Measurements from ENCODE around the gene MAGEA9B.
"Not testable (repeated sequence)": the region's sequence is repeated elsewhere in the genome, so short reads cannot be mapped to it uniquely, and the experiment has no call there.

MAGEA9B gene, protein sequence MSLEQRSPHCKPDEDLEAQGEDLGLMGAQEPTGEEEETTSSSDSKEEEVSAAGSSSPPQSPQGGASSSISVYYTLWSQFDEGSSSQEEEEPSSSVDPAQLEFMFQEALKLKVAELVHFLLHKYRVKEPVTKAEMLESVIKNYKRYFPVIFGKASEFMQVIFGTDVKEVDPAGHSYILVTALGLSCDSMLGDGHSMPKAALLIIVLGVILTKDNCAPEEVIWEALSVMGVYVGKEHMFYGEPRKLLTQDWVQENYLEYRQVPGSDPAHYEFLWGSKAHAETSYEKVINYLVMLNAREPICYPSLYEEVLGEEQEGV

DNA sequence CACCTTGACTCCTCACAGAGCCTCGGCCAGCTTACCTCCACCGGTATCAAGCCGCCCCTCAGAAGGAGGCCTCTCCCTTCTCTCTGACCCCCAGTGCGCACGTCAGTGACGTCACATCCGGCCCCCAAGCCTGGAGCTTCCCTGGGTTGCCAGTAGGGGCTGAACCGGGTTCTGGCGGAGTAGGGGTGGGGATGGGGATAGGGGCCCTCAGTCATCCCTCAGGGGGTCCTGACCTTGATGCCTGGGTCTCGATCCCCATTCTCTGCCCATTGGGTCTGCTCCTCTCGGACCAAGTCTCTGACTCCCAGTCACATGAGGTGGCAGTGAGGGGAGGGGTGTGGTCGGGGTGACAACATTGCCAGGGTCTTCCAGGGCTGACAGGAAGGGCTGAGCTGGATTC is at the start of gene MAGEA9B:
MAGEA9B (minus strand) TSS at position 101 of the 400 bp plus-strand sequence. CDS start 4,280 bp downstream, outside the sequence.
- DNase-seq (ENCODE audit: low spot score); H3K27ac ChIP-seq; H3K4me3 ChIP-seq: not testable (repeated sequence)

DNA sequence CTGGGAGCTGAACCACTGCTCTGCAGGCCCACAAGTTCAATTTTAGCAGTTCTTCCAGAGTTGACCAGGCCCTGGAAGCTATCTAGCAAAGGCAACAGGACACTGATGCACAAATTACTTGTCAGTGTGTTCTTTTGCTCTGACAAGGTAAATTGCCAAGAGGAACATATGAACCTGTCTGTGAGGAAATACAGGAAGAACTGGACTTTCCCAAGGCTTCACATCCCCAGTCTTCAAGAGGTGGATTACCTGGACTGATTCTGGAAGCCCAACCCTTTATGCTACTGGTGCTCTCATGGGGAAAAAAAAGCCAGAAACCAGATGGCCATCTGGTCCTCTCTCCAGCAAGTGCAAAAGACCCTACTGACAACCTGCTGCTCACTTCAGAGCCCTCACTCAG is 46.3 kb upstream of the MAGEA9B start:
- no peak overlapping the region for H3K27ac ChIP-seq
- TF ChIP-seq, protein P1, sequence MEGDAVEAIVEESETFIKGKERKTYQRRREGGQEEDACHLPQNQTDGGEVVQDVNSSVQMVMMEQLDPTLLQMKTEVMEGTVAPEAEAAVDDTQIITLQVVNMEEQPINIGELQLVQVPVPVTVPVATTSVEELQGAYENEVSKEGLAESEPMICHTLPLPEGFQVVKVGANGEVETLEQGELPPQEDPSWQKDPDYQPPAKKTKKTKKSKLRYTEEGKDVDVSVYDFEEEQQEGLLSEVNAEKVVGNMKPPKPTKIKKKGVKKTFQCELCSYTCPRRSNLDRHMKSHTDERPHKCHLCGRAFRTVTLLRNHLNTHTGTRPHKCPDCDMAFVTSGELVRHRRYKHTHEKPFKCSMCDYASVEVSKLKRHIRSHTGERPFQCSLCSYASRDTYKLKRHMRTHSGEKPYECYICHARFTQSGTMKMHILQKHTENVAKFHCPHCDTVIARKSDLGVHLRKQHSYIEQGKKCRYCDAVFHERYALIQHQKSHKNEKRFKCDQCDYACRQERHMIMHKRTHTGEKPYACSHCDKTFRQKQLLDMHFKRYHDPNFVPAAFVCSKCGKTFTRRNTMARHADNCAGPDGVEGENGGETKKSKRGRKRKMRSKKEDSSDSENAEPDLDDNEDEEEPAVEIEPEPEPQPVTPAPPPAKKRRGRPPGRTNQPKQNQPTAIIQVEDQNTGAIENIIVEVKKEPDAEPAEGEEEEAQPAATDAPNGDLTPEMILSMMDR (IDR thresholded peaks at IDR 0.05), result no peak
- H3K4me3 ChIP-seq, result no peak overlapping the region

DNA sequence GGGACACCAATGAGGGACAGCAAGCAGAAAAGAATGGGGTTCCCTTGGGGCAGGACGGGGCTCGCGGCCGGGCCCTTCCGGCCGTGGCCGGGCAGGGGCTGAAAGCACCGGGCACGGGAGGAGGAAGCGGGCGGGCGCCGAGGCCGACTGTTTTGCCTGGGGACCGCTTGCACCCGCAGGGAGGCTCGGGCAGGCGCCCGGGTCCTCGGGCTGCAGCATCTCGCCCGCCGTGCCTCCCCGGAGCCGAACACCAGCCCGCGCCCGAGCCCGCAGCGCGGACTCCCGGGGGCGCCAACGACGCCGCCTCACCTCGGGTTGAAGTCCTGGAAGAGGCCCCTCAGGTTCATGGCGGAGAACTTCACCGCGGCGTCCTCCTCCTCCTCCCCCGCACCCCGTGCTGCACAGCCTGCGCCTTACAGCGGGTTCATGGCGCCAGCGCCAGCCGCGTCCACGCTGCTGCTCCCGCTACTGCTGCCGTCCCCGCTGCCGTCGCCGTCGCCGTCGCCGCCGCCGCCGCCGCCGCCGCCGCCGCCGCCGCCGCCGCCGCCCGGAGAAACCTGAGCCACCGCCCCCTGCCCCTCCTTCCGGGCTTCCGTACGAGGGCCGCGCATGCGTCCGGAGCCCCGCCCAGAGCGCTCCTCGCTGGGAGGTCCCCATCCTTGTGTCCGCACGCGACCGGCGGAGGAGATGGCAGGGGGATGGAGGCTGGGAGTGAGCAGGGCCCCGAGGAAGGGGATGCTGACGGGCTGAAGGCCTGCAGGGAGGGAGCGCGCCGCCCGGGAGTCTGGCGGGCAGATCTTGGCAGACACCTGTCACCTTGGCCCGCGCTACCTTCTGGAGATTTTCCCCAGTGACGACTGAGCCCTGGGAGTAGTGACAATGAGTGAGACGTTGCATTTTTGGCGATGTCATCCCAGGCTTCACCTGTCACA is 44.2 kb upstream of the MAGEA9B start, which contains the start of gene TMEM185A:
TMEM185A (minus strand) TSS at position 559 of the 932 bp plus-strand sequence; CDS start at position 347, 212 bp downstream.
- TF ChIP-seq, protein P1 (IDR thresholded peaks at IDR 0.05), result no peak
- no peak for DNase-seq (ENCODE audit: low spot score)
- Histone ChIP-seq H3K27ac (peak within 1 kb of the TSS; percentile 34 to 77), H3K4me3 (peak within 1 kb of the TSS; percentile 77)

More for the DNA sequence above, 46.3 kb upstream of the MAGEA9B start:
- DNase-seq (ENCODE audit: low spot score), result no peak

DNA sequence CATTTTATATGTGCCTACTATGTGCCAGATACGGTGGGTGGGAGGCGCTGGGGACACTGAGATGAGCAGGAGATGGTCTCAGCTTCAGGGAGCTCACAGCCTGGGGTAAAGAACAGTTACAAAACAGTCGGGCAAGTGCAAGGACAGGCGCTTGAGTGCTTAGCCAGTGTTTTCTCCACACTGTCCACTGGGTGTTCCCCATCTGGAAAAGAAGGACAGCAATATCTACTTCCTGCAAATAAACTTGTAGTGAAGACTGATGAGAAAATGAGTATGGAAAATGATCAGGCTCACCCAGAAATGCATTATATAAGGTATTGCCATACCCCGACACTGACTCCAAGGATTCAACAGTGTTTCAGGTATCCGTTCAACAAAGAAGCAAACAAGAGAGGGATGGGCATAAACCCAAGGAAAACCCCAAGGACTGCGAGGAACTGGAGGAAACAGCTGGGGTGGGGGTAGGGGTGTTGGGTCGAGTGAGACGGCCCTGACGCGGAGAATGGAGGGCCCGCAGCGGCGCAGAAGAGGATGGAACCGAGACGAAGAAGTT is 43.5 kb upstream of the MAGEA9B start:
- no peak for DNase-seq (ENCODE audit: low spot score)
- TF ChIP-seq, protein P1 (IDR thresholded peaks at IDR 0.05), result no peak
- H3K4me3 ChIP-seq, result peak overlapping the region; percentile 77
- peak overlapping the region; percentile 34 to 77 for H3K27ac ChIP-seq

DNA sequence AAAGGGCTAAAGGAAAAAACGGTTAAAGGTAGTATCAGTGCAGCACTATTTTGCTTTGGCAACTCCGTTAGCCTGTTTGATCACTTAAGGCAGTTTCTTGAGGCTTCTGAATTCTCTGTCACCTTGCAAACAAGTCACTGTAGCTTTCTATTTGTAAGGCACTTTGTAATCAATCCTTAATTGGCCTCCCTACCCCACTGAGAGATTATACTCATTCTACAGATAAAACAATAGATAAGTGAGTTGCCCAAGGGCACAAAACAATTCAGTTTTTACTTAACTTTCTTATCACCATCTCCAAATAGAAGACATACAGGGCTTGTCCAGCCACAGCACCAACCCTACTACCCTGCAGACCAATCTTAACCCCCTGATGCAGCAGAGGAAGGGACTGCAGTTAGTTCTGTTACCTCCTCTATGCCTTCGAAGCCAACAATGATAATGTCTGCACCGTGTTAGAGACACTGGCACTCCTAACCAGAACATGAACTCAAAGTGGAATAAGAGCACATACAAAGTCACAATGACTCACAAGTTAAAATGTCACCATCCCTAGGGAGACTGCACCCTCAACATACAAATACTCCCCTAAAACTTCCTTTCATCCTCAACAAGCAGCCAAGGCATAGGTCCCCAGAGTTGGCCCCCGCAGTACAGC is 42.6 kb upstream of the MAGEA9B start:
- DNase-seq (ENCODE audit: low spot score), result no peak
- TF ChIP-seq, protein P1 (IDR thresholded peaks at IDR 0.05), result no peak
- H3K4me3 ChIP-seq, result peak overlapping the region; percentile 77
- H3K27ac ChIP-seq, result peak overlapping the region in 1 of 2 donors; percentile 77

DNA sequence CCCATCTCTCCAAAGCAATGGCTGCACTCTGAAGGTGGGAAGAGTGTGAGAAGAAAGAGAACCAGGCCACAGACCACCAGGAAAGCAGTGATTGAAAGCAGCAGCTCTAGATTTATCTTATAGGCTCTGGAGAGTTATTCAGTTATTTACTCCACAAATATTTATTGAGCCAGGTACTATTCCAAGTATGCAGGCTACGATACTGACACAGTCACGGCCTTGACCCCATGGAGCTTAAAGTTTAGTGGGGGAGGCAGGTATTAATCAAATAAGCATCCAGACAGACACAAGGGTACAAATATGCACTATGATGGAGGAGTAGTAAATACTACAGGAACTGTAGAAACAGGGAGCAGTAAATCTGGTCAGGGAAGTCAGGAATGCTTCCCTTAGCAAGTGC is 41.5 kb upstream of the MAGEA9B start:
- H3K27ac ChIP-seq, result no peak overlapping the region
- DNase-seq (ENCODE audit: low spot score), result no peak
- TF ChIP-seq, protein P1 (IDR thresholded peaks at IDR 0.05), result no peak
- H3K4me3 ChIP-seq, result no peak overlapping the region

DNA sequence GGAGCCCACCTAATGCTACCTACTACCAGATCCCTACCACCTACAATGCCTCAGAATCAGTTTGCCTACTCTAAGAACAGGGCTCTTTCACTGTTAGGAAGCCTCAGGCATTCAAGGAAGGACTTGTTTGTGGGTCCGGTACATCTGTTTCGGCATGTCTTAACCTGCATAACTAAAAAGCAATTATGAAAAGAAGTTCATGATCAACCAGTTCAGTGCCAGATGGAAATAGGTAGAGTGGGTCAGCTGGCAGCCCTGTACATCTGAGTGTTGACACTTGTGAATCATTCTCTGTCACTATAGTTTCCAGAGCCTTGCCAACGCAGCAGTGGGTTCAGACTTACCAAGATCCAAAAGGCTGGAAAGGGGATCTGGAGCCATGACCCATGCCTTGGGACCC is 41.0 kb upstream of the MAGEA9B start:
- no peak overlapping the region for H3K4me3 ChIP-seq
- H3K27ac ChIP-seq, result no peak overlapping the region
- TF ChIP-seq, protein P1 (IDR thresholded peaks at IDR 0.05), result no peak
- no peak for DNase-seq (ENCODE audit: low spot score)

DNA sequence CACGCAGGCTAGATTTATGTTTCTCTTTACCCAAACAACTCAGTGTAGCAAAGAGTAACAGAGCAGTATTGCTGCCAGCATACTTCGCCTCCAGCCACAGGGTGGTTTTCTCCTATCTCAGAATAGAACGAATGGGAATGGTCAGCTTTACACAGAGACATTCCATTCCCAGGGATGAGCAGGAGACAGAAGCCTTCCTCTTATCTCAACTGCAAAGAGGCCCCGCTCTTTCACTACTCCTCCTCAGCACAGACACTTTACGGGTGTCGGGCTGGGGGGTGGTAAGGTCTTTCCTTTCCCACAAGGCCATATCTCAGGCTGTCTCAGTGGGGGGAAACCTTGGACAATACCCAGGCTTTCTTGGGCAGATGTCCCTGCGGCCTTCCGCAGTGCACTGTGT is 39.6 kb upstream of the MAGEA9B start:
- not testable (repeated sequence) for H3K27ac ChIP-seq; H3K4me3 ChIP-seq; DNase-seq (ENCODE audit: low spot score)

DNA sequence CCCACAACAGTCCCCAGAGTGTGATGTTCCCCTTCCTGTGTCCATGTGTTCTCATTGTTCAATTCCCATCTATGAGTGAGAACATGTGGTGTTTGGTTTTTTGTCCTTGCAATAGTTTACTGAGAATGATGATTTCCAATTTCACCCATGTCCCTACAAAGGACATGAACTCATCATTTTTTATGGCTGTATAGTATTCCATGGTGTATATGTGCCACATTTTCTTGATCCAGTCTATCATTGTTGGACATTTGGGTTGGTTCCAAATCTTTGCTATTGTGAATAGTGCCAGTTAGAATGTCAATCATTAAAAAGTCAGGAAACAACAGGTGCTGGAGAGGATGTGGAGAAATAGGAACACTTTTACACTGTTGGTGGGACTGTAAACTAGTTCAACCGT is 32.4 kb upstream of the MAGEA9B start:
- H3K4me3 ChIP-seq; H3K27ac ChIP-seq; DNase-seq (ENCODE audit: low spot score): not testable (repeated sequence)
